SU-DHL-6 (cell line): ENCODE measurements around the gene DNAAF1.

Source experiments
- H2AFZ ChIP-seq: fragments of 200-600 bp; sonication (generic); 2 replicates; pipeline ENCODE4 v1.6.1; 2014; ENCODE audit warnings: low read depth, mild to moderate bottlenecking, moderate library complexity, mixed read lengths, antibody characterized with exemption, low read length; ENCODE audit not compliant: severe bottlenecking
- H3F3A ChIP-seq: fragments of 200-600 bp; shearing (Covaris generic); 2 replicates; pipeline ENCODE4 v1.6.0; 2016; ENCODE audit warnings: antibody characterized with exemption, mild to moderate bottlenecking; ENCODE audit not compliant: insufficient read depth
- H3K27ac ChIP-seq: fragments of 200-600 bp; sonication (generic); 2 replicates; pipeline ENCODE4 v1.5.1; 2016; ENCODE audit warnings: low read depth, mild to moderate bottlenecking, low read length, moderate library complexity, mixed read lengths
- H3K27me3 ChIP-seq: fragments of 200-600 bp; sonication (generic), shearing (Covaris generic); 2 replicates; pipeline ENCODE4 v1.6.0; 2014; ENCODE audit warnings: mild to moderate bottlenecking, low read length
- H3K36me3 ChIP-seq: fragments of 200-600 bp; sonication (generic); 2 replicates; pipeline ENCODE4 v1.6.1; 2014; ENCODE audit warnings: mild to moderate bottlenecking, low read length, mixed read lengths
- H3K4me2 ChIP-seq: fragments of 300-600, 200-600 bp; shearing (Covaris generic), sonication (generic); 2 replicates; pipeline ENCODE4 v1.6.0; 2014; ENCODE audit warnings: low read length, low read depth, mild to moderate bottlenecking; ENCODE audit not compliant: poor library complexity, severe bottlenecking
- H3K4me3 ChIP-seq: fragments of 200-600 bp; sonication (generic); 2 replicates; pipeline ENCODE4 v1.5.1; 2014; ENCODE audit warnings: antibody characterized with exemption, low read length, mild to moderate bottlenecking, mixed read lengths; ENCODE audit not compliant: insufficient read depth, poor library complexity, severe bottlenecking
- H3K79me2 ChIP-seq: fragments of 200-600 bp; sonication (generic); 2 replicates; pipeline ENCODE4 v1.6.1; 2014; ENCODE audit warnings: mild to moderate bottlenecking, low read length, moderate library complexity; ENCODE audit not compliant: insufficient read depth
- H3K9ac ChIP-seq: fragments of 200-600 bp; sonication (generic); 2 replicates; pipeline ENCODE4 v1.7.0; 2014; ENCODE audit warnings: mild to moderate bottlenecking, low read length
- H3K9me2 ChIP-seq: fragments of 200-600 bp; sonication (generic); replicated peaks from 2 replicates; pipeline ENCODE4 v1.6.1; 2014; ENCODE audit warnings: low read length; ENCODE audit not compliant: insufficient read depth
- H3K9me3 ChIP-seq: fragments of 200-600 bp; sonication (generic); 2 replicates; pipeline ENCODE4 v1.6.1; 2014; ENCODE audit warnings: low read length, mixed read lengths; ENCODE audit not compliant: insufficient read depth
- H4K20me1 ChIP-seq: fragments of 200-600 bp; sonication (generic); 2 replicates; pipeline ENCODE4 v1.6.1; 2014; ENCODE audit warnings: low read depth, mild to moderate bottlenecking, antibody characterized with exemption, low read length, moderate library complexity, mixed read lengths
- CTCF ChIP-seq: fragments of 200-600 bp; sonication (generic); IDR thresholded peaks from one replicate; pipeline ENCODE4 v1.5.1; 2017; ENCODE audit warnings: antibody characterized with exemption, mild to moderate bottlenecking, low read length, moderate library complexity; ENCODE audit not compliant: insufficient read depth, poor library complexity, severe bottlenecking
- EZH2phosphoT487 ChIP-seq: fragments of 200-600 bp; sonication (generic), shearing (Covaris generic); conservative IDR thresholded peaks from 2 replicates; pipeline ENCODE4 v1.6.1; 2018; ENCODE audit warnings: mild to moderate bottlenecking, antibody characterized with exemption, low read length, moderate library complexity, mixed read lengths

The DNAAF1 gene

GRCh38 chr16:84161801-84162200 lies 16.7 kb downstream of the DNAAF1 start:
- TF ChIP-seq EZH2phosphoT487 (no peak), CTCF (no peak)
- H3K79me2 ChIP-seq: no peaks in the 10 kb centered on the region
- no peak overlapping the region for H3K9ac ChIP-seq
- no peak overlapping the region for H3K27ac ChIP-seq
- no peak overlapping the region for H2AFZ ChIP-seq
- no peaks in the 10 kb centered on the region for H3K9me3 ChIP-seq
- no peaks in the 10 kb centered on the region for H3K27me3 ChIP-seq
- no peaks in the 10 kb centered on the region for H3K9me2 ChIP-seq
- no peak overlapping the region for H3K4me2 ChIP-seq
- no peaks in the 10 kb centered on the region for H3F3A ChIP-seq
- H4K20me1 ChIP-seq: no peaks in the 10 kb centered on the region
- H3K4me3 ChIP-seq: no peak overlapping the region
- H3K36me3 ChIP-seq: no peaks in the 10 kb centered on the region

GRCh38 chr16:84165746-84166145 lies 20.6 kb downstream of the DNAAF1 start:
- Histone ChIP-seq H3K9ac (no peak overlapping the region), H3K4me3 (no peak overlapping the region), H2AFZ (no peak overlapping the region), H3K9me3 (no peaks in the 10 kb centered on the region), H3K9me2 (no peaks in the 10 kb centered on the region), H3K79me2 (no peaks in the 10 kb centered on the region), H4K20me1 (no peaks in the 10 kb centered on the region), H3K4me2 (no peak overlapping the region), H3F3A (no peaks in the 10 kb centered on the region), H3K36me3 (no peaks in the 10 kb centered on the region), H3K27me3 (no peaks in the 10 kb centered on the region), H3K27ac (no peak overlapping the region)
- TF ChIP-seq CTCF: no peak
- TF ChIP-seq EZH2phosphoT487: no peak

DNA sequence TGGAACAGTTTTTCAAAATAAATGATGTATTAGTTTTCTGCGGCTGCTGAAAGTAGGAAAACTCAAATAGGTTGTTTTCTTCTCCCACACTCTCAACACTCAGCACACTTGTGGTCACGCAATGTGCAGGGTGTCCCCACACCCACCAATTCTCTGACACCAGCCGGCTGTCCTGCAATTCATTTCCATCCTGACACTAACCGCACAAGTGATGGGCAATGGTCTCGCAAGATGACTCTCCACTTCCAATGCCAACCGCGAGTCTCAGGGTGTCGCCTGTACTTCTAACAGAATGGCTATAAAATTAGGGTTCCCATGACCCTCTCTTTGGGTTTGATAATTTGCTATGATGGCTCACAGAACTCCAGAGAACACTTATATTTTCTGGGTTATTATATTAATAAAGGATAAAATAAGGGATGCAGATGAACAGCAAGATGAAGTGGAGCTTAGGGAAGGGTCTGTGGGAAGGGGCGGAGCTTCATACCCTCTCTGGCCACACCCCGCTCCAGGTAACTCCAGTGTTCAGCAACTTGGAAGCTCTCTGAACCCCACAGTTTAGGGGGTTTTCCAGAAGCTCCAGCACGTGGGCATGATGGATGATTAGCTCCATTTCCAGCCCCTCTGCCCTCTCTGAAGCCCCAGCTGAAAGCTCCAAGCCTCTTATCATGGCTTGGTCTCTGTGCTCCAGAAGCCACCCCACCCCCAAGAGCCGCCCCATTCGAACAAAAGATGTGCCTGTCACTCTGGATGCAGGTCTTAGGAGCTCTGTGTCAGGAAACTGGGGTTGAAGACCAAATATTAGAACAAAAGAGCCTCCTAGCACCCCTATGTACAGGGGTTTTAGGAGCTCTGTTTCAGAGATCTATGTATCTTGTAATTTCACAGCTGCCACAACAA lies 21.9 kb downstream of the DNAAF1 start:
- H3K27ac ChIP-seq: no peak overlapping the region
- no peaks in the 10 kb centered on the region for H3K9me3 ChIP-seq
- TF ChIP-seq EZH2phosphoT487 (no peak), CTCF (no peak)
- H2AFZ ChIP-seq: no peak overlapping the region
- H3K9ac ChIP-seq: no peak overlapping the region
- H3K36me3 ChIP-seq: no peaks in the 10 kb centered on the region
- H3F3A ChIP-seq: no peaks in the 10 kb centered on the region
- H4K20me1 ChIP-seq: no peaks in the 10 kb centered on the region
- no peaks in the 10 kb centered on the region for H3K79me2 ChIP-seq
- H3K9me2 ChIP-seq: no peaks in the 10 kb centered on the region
- H3K4me3 ChIP-seq: no peak overlapping the region
- no peaks in the 10 kb centered on the region for H3K27me3 ChIP-seq
- H3K4me2 ChIP-seq: no peak overlapping the region
